Esophagus muscularis mucosa (tissue), 4 donors: ENCODE data around the gene OAS1. TPM values are rescaled to one million over a fixed set of nuclear protein-coding genes. Genes with fewer than 3 reads are reported as not detected.

Source experiments
- DNase-seq: peaks from one replicate; pipeline ENCODE4 v3.0.0-alpha.2; 2017; ENCODE audit errors: extremely low spot score
- H3K27ac ChIP-seq, 4 donors: fragments of 200-600 bp; sonication (generic); replicated peaks in 1 of 4; 1 replicate in 3 of 4; 2 replicates in 1 of 4; pipeline ENCODE4 v1.5.1; 2016 to 2019; ENCODE audit warnings: mild to moderate bottlenecking in 1 of 4
- H3K27me3 ChIP-seq, 4 donors: fragments of 200-600 bp; sonication (generic); one replicate each; pipeline versions ENCODE4 v1.5.1 to v1.6.0; 2016 to 2019
- H3K36me3 ChIP-seq, 4 donors: fragments of 200-600 bp; sonication (generic); one replicate each; pipeline ENCODE4 v1.5.1; 2016 to 2019
- H3K4me1 ChIP-seq, 4 donors: fragments of 200-600 bp; sonication (generic); one replicate each; pipeline ENCODE4 v1.5.1; 2016 to 2019
- H3K4me3 ChIP-seq, 4 donors: fragments of 200-600 bp; sonication (generic); 1 replicate in 2 of 4; 2 replicates in 2 of 4; pipeline ENCODE4 v1.5.1; 2016 to 2019; ENCODE audit warnings: mild to moderate bottlenecking in 4 of 4, moderate library complexity in 1 of 4
- H3K9me3 ChIP-seq, 4 donors: fragments of 200-600 bp; sonication (generic); 1 replicate in 3 of 4; 2 replicates in 1 of 4; pipeline ENCODE4 v1.5.1; 2016 to 2019
- CTCF ChIP-seq, 3 experiments: fragments of 200-600 bp in 2 of 3; fragments of 450-650 bp in 1 of 3; sonication (generic) in 2 of 3; IDR thresholded peaks; one replicate each; pipeline ENCODE4 v1.5.1; 2017 to 2019; ENCODE audit warnings: antibody characterized with exemption in 3 of 3, mild to moderate bottlenecking in 2 of 3, moderate library complexity in 1 of 3
- EP300 ChIP-seq: sonication (generic); formaldehyde crosslinking; IDR thresholded peaks from one replicate; pipeline ENCODE4 v1.6.1; 2017; ENCODE audit warnings: antibody characterized with exemption
- POLR2A ChIP-seq: fragments of 450-650 bp; IDR thresholded peaks from one replicate; pipeline ENCODE4 v1.6.1; 2017; ENCODE audit warnings: antibody characterized with exemption, moderate library complexity, mild to moderate bottlenecking, low read depth
- POLR2AphosphoS5 ChIP-seq, 2 donors: sonication (generic); formaldehyde crosslinking; IDR thresholded peaks; one replicate each; pipeline ENCODE4 v1.6.1; 2017; ENCODE audit warnings: antibody characterized with exemption in 2 of 2
- WGBS: methylation state at CpG from one replicate; pipeline ENCODE4 v1.1.5; 2018; 5-methylcytosine and 5-hydroxymethylcytosine counted together
- intact Hi-C: fragments of 100-400 bp; cut with DNase I; formaldehyde crosslinking; loops from one replicate; pipeline ENCODE4 v1.15.1; 2023
- total RNA-seq, 4 donors: library from RNA; depleted of rRNA; stranded (reverse); fragments of >200 nt; gene quantifications; one replicate each; pipeline versions ENCODE4 v1.1.0 to v1.2.1, GENCODE V29; 2016

Gene OAS1
- total RNA-seq, 4 donors from 2014 or later, result 9.9 to 10.4 (median 10.0) TPM

GRCh38 chr12:112939761-112940381, 33.1 kb downstream of the OAS1 start:
- Histone ChIP-seq H3K4me3 (peak overlapping the region in 3 of 4 donors; percentile 8 to 83 (median 76)), H3K4me1 (peaks cover 11 to 25% (median 20%) of the 10 kb centered on the region in 4 donors), H3K27me3 (no peaks in the 10 kb centered on the region), H3K27ac (no peak overlapping the region), H3K9me3 (peaks cover 0 to 5% (median 0%) of the 10 kb centered on the region in 4 donors), H3K36me3 (peaks cover 0 to 22% (median 7%) of the 10 kb centered on the region in 4 donors)
- 56% methylated on average over 7 of the region's 7 CpGs for WGBS
- intact Hi-C loops, result no loop called here
- TF ChIP-seq POLR2AphosphoS5 (IDR thresholded peaks at IDR 0.05), result no peak
- no peak for TF ChIP-seq POLR2A
- no peak for TF ChIP-seq CTCF (IDR thresholded peaks at IDR 0.05)
- no peak for TF ChIP-seq EP300
- no peak for DNase-seq

GRCh38 chr12:112941528-112942335, 35.0 kb downstream of the OAS1 start:
- Histone ChIP-seq H3K27ac (no peak overlapping the region), H3K36me3 (peaks cover 0 to 38% (median 14%) of the 10 kb centered on the region in 4 donors), H3K27me3 (no peaks in the 10 kb centered on the region), H3K9me3 (no peaks in the 10 kb centered on the region), H3K4me1 (peaks cover 11 to 25% (median 20%) of the 10 kb centered on the region in 4 donors), H3K4me3 (no peak overlapping the region)
- whole genome bisulfite sequencing, result 87% methylated on average over 13 of the region's 16 CpGs
- intact Hi-C loops, result no loop called here
- DNase-seq, result no peak
- no peak for TF ChIP-seq EP300
- no peak for TF ChIP-seq POLR2A
- no peak for TF ChIP-seq POLR2AphosphoS5 (IDR thresholded peaks at IDR 0.05)
- TF ChIP-seq CTCF (IDR thresholded peaks at IDR 0.05), result no peak

GRCh38 chr12:112942572-112942971, 35.8 kb downstream of the OAS1 start:
- peaks cover 0 to 45% (median 21%) of the 10 kb centered on the region in 4 donors for H3K36me3 ChIP-seq
- WGBS, result 100% methylated on average over 1 of the region's 1 CpG
- intact Hi-C loops, result no loop called here

GRCh38 chr12:112944024-112944690, 37.4 kb downstream of the OAS1 start:
- intact Hi-C loops, result no loop called here
- H3K36me3 ChIP-seq, result peaks cover 0 to 61% (median 33%) of the 10 kb centered on the region in 4 donors
- WGBS, result 89% methylated on average over 15 of the region's 15 CpGs

More at GRCh38 chr12:112942572-112942971, 35.8 kb downstream of the OAS1 start:
- Histone ChIP-seq H3K9me3 (no peaks in the 10 kb centered on the region), H3K4me1 (peaks cover 11 to 24% (median 20%) of the 10 kb centered on the region in 4 donors), H3K27me3 (no peaks in the 10 kb centered on the region), H3K27ac (no peak overlapping the region), H3K4me3 (no peak overlapping the region)
- TF ChIP-seq EP300, result no peak
- TF ChIP-seq POLR2A, result no peak
- TF ChIP-seq POLR2AphosphoS5 (IDR thresholded peaks at IDR 0.05), result no peak
- TF ChIP-seq CTCF (IDR thresholded peaks at IDR 0.05), result no peak
- no peak for DNase-seq

More at GRCh38 chr12:112944024-112944690, 37.4 kb downstream of the OAS1 start:
- H3K9me3 ChIP-seq, result no peaks in the 10 kb centered on the region
- no peaks in the 10 kb centered on the region for H3K27me3 ChIP-seq
- TF ChIP-seq CTCF (IDR thresholded peaks at IDR 0.05) (no peak), POLR2A (no peak), EP300 (no peak), POLR2AphosphoS5 (IDR thresholded peaks at IDR 0.05) (no peak)
- no peak overlapping the region for H3K4me3 ChIP-seq
- H3K4me1 ChIP-seq, result peaks cover 7 to 17% (median 12%) of the 10 kb centered on the region in 4 donors
- no peak for DNase-seq
- no peak overlapping the region for H3K27ac ChIP-seq
